ENCODE measurements around the gene PSG1.
"Not testable (repeated sequence)": the region's sequence is repeated elsewhere in the genome, so short reads cannot be mapped to it uniquely, and the experiment has no call there.

Gene PSG1

DNA sequence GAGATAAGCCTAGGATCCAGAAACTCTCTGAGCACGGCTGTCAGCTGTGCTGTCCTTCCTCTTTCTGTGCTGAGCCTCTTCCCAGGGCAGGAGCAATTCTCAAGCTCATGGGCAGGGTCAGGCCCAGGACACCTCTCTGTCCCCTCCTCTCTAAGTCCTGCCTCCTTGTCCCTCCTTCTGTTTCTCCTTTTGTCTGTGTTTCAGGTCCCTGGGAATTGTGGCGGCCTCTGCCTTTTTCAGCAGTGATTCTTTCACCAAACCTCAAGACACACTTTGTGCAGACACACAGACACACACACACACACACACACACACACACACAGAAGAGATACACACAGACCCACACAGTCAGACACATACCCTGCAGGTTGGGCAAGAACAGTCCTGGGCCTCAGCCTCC, at the start of gene PSG1:
PSG1 (minus strand) TSS at position 101 of the 400 bp plus-strand sequence. CDS start 132 bp downstream, outside the sequence.
- H3K4me3 ChIP-seq (ENCODE audit: low read length), result no peak within 1 kb of the TSS
- no peak for DNase-seq (ENCODE audit: low read depth)
- TF ChIP-seq, protein P1, sequence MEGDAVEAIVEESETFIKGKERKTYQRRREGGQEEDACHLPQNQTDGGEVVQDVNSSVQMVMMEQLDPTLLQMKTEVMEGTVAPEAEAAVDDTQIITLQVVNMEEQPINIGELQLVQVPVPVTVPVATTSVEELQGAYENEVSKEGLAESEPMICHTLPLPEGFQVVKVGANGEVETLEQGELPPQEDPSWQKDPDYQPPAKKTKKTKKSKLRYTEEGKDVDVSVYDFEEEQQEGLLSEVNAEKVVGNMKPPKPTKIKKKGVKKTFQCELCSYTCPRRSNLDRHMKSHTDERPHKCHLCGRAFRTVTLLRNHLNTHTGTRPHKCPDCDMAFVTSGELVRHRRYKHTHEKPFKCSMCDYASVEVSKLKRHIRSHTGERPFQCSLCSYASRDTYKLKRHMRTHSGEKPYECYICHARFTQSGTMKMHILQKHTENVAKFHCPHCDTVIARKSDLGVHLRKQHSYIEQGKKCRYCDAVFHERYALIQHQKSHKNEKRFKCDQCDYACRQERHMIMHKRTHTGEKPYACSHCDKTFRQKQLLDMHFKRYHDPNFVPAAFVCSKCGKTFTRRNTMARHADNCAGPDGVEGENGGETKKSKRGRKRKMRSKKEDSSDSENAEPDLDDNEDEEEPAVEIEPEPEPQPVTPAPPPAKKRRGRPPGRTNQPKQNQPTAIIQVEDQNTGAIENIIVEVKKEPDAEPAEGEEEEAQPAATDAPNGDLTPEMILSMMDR (IDR thresholded peaks at IDR 0.05; ENCODE audit: insufficient read depth, low read depth, low read length, missing control alignments), result no peak

DNA sequence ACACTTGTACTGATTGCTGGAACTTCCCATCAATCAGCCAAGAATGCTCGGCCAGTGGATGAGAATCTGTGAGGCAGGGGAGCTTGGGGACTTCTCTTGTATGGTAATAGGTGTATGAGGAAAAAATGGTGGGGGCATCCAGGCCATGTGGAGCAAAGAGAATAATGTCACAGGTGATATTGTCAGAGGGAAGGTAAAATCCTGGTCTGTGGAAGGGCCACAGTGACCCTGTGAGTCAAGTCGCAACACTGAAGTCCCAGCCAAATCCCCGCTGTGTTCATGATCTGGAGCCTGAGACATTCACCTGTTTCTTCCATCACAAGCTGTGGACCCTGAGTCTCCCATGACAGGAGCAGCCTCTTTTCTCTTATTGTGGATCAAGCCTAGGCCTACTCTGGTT, 49.4 kb upstream of the PSG1 start:
- no peak overlapping the region for H3K4me3 ChIP-seq (ENCODE audit: low read length)
- TF ChIP-seq, protein P1 (IDR thresholded peaks at IDR 0.05; ENCODE audit: insufficient read depth, low read depth, low read length, missing control alignments), result no peak
- no peak for DNase-seq (ENCODE audit: low read depth)

- DNase-seq (ENCODE audit: low read depth), result no peak
- TF ChIP-seq, protein P1 (IDR thresholded peaks at IDR 0.05; ENCODE audit: insufficient read depth, low read depth, low read length, missing control alignments), result no peak
- H3K4me3 ChIP-seq (ENCODE audit: low read length), result no peak overlapping the region
These were observed 47.3 kb upstream of the PSG1 start for GRCh38 chr19:42926781-42927180.

DNA sequence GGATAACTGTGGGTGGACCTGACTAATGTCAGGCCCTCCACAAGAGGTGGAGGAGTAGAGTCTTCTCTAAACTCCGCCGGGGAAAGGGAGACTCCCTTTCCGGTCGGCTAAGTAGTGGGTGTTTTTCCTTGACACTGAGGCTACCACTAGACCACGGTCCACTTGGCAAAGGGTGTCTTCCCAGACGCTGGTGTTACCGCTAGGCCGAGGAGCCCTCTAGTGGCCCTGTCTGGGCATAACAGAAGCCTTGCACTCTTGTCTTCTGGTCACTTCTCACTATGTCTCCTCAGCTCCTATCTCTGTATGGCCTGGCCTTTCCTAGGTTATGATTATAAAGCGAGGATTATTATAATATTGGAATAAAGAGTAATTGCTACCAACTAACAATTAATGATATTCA, 43.6 kb upstream of the PSG1 start:
- peak; percentile 78 for DNase-seq (ENCODE audit: low read depth)

DNA sequence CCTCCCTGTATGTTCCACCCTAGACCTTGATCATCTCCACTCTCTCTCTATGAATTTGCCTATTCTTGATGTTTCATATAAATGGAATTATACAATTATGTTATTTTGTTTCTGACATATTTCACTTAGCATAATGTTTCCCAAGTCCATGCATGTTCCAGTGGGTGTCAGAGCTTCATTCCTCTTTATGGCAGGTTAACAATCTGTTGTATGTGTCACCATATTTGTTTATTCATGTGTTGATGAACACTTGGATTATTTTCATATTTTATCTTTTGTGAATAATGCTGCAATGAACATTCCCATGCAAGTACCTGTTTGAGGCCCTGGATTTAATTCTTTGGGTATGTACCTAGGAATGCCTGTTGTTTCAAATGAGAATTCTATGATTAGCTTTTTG, 41.5 kb upstream of the PSG1 start:
- not testable (repeated sequence) for H3K4me3 ChIP-seq (ENCODE audit: low read length)
- peak; percentile 73 for DNase-seq (ENCODE audit: low read depth)

More for the DNA sequence above, 43.6 kb upstream of the PSG1 start:
- TF ChIP-seq, protein P1 (IDR thresholded peaks at IDR 0.05; ENCODE audit: insufficient read depth, low read depth, low read length, missing control alignments), result peak; percentile 84
- H3K4me3 ChIP-seq (ENCODE audit: low read length), result not testable (repeated sequence)

GRCh38 chr19:42919757-42920079, 40.2 kb upstream of the PSG1 start:
- H3K4me3 ChIP-seq (ENCODE audit: low read length), result no peak overlapping the region
- TF ChIP-seq, protein P1 (IDR thresholded peaks at IDR 0.05; ENCODE audit: insufficient read depth, low read depth, low read length, missing control alignments), result no peak
- DNase-seq (ENCODE audit: low read depth), result no peak

GRCh38 chr19:42919070-42919756, 39.7 kb upstream of the PSG1 start:
- not testable (repeated sequence) for H3K4me3 ChIP-seq (ENCODE audit: low read length)
- peak; percentile 20 for DNase-seq (ENCODE audit: low read depth)
- TF ChIP-seq, protein P1 (IDR thresholded peaks at IDR 0.05; ENCODE audit: insufficient read depth, low read depth, low read length, missing control alignments), result peak; percentile 46

DNA sequence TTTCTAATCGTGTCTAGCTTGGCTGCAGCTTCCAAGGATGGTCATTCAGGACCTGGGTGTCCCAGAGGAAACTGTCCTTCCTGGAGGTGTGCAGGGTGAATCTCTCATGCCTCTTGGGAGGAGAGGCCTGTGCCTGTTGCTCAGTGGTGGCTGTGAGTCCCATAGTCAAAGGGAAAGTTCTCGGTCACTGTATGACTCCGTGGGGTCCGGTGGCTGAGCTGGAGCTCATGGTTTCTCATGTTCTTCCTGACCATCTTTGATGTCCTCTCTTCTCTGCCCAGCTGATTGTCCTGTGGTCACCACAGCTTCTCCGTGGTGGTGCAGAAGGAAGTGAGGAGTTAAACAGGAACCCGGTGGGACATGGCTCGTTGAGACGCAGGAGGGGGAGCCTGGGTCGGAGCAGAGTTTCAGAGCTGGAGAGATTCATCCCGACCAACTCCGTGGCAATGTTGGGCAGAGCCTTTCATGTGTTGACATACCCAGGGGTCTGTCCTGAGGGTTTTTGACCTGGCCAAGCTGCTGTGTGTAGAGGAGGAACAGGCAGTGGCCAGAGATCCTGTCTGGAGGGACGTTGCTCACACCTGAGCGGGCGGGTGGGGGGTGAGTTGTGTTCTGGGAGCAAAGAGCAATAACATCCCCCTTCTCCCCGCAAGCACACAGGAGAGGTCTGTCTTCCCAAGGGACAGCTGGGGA, 39.0 kb upstream of the PSG1 start:
- not testable (repeated sequence) for H3K4me3 ChIP-seq (ENCODE audit: low read length); DNase-seq (ENCODE audit: low read depth)

- H3K4me3 ChIP-seq (ENCODE audit: low read length); DNase-seq (ENCODE audit: low read depth): not testable (repeated sequence)
These were observed 38.1 kb upstream of the PSG1 start, which contains the start of gene PSG6 for GRCh38 chr19:42917634-42918033. TSS of gene PSG6 (minus strand) at chr19:42917894. CDS start at chr19:42917792, 102 bp downstream.

- DNase-seq (ENCODE audit: low read depth); H3K4me3 ChIP-seq (ENCODE audit: low read length): not testable (repeated sequence)
These were observed 37.4 kb upstream of the PSG1 start for GRCh38 chr19:42916931-42917330.

DNA sequence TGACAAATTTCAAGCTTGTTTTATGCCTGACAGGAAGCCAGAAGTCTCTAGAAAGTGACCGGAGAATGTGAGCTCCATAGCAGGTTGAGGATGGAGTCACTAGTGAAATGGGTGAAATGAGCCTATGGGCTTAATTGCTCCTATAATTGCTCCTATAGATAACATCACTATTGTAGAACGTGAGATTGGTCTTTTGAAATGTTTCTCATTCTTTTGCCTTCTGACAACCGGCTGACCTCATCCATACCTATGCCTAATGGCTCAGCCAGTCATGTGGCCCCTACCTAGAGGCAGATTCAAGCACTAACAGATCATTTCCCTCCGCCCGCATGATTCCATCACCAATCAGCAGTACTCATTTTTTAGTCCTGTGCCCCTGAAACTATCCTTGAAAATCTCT, 34.0 kb upstream of the PSG1 start:
- not testable (repeated sequence) for H3K4me3 ChIP-seq (ENCODE audit: low read length)
- peak; percentile 57 for DNase-seq (ENCODE audit: low read depth)
